OCI-LY7 (cell line): Measurements from ENCODE around the gene GK2.

Source experiments
- CTCF ChIP-seq: fragments of 200-600 bp; sonication (generic); conservative IDR thresholded peaks from 2 replicates; pipeline ENCODE4 v1.5.1; 2014; ENCODE audit warnings: mild to moderate bottlenecking, antibody characterized with exemption, low read length, moderate library complexity, mixed read lengths
- EZH2phosphoT487 ChIP-seq: fragments of 200-600 bp; sonication (generic); IDR thresholded peaks from 2 replicates; pipeline ENCODE4 v1.6.1; 2018; ENCODE audit warnings: low read depth, borderline replicate concordance, mild to moderate bottlenecking, mixed run types, antibody characterized with exemption, low read length, moderate library complexity, mixed read lengths

GRCh38 chr4:79362626-79363025 is 45.4 kb downstream of the GK2 start:
- TF ChIP-seq CTCF: no peak
- TF ChIP-seq EZH2phosphoT487: no peak
